GM21390 (cell line): Measurements from ENCODE around the gene SLIT3.
"Not testable (repeated sequence)": the region's sequence is repeated elsewhere in the genome, so short reads cannot be mapped to it uniquely, and the experiment has no call there.

Experiments used
- ATAC-seq: cut with Tn5 transposase; IDR thresholded peaks from one replicate; pipeline ENCODE4 v1.9.1; 2021; ENCODE audit not compliant: unreplicated experiment

The SLIT3 gene

DNA sequence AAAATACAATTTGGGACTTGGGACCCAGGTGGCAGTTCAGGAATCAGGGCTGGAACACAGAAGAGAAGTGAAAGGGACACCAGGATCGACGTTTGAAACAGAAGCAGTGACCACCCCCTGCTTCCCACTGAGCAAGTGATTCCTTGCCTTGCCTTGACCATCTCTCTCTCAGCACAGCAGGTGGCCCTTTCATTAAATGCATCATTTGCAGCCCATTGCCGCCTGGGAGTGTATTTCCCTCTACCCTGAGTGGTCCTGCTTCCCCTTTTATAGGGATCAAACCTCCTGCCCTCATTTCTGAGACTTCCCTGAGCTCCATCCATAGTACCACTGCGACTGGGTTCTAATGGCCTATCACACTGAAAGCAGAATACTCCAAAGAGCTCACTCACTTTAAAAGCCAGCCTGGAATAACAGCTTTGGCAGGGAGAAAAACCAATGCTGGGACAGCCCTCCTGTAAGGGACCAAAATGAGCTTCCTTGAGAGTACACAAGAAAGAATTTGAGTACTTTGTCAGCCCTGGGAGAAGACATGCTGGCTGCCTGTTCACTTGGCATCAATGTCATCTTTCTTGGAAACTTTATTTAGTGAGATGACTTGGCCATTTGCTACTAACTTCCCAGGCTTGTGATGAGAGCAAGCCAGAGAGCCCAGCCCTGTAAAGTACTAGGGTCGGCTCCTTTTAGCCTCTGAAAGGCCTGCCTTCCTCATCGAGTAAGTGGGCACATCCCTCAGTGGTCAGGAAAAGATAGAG is 149.7 kb downstream of the SLIT3 start:
- ATAC-seq = no peak

DNA sequence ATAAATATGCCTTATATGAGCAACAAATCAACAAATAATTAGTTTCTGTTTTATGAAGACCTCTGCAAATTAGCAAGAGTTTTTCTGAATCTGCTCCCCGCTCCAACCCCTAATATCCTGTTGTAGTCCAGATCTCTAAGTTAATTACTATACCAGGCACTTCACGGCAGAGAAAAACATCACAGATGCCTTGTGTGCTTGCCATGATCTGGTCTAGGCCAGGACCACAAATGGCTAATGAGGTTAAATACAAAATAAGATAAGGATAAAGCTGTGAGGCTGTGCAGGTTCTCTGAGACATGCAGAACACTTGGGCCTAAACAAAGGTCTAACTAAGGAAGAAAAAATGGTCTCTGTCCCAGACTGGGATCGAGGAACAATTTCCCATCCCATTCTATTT is 150.8 kb downstream of the SLIT3 start:
- ATAC-seq = no peak

DNA sequence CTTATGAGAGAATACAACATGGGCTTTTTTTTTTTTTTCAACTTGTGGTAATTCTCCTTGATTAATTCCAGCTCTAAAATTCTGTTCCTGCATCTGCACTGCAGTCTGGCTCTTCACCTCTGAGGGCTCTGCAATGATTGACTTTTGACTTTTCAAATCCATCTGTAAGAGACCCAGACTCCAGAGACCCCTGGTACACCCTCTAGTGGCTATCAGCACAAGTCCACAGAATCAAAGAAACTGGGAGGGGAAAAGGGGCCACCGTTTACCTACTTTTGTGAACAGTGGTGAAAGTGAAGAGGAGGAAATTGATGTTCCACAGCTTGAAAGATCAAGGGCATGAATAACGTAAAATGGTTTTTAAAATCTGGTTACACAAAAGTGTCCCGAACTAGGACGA is 151.6 kb downstream of the SLIT3 start:
- ATAC-seq = no peak

DNA sequence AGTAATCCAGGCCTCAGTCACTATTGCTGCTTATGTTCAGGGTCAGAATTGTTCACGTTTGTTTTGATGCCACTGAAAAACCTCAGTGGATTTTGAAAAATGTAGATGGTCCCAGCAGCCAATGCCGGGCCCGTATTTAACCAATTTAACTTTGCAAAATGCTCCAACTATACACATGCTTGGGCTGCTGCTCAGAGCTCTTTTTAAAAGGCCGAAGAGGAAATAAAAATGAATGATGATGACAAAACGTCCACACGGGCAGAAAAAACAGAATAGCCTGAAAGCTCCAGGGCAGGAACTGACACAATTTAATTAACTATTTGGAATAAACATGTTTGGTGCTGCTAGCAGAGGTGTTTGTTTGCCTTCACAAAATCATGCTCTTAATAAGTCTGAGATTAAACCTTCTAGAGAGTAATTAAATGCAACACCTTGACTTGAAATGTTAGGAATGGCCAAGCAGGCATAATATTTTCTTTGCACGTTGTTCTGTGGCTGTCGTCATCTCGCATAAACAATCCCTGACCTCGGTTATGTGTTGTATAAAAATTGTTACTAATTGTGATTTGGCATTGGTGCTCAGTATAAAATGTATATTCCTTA is 152.7 kb downstream of the SLIT3 start:
- ATAC-seq = no peak

DNA sequence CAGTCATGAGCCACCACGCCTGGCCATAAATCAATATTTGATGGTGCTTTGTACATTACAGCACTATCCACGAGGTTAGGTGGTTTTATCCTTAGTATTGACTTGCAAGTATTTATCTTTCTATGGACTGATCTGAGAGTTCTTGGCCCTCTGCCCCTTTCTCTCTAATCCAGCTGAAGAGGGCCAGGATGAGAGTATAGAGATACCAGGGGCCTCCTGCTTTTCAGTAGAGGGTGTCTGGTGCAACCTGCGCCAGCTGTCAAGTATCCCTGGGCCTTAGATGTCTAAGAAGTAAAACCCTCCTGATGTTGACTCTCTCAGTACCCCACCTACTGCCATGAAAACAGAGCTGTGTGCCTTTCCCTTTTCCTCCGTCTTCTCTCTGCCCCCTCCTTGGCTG is 153.4 kb downstream of the SLIT3 start:
- ATAC-seq = no peak

DNA sequence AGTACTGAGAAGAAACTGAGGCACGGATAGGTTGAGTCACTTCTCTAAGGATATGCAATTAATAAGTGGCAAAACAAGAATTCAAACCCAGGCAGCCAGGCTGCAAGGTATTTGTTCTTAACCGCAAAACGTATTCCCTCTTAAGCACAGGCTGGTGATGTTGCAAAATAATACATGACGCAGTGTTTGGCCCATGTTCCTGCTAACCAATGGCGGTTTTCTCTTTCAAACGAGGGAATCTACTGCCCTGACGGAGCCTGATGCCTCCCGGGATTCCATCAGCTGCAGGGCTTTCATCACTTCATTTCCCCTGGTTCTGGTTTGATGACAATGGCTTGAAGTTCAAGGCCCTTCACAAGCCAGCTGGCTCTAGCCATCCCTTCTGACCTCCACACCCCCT is 154.8 kb downstream of the SLIT3 start:
- ATAC-seq = no peak

DNA sequence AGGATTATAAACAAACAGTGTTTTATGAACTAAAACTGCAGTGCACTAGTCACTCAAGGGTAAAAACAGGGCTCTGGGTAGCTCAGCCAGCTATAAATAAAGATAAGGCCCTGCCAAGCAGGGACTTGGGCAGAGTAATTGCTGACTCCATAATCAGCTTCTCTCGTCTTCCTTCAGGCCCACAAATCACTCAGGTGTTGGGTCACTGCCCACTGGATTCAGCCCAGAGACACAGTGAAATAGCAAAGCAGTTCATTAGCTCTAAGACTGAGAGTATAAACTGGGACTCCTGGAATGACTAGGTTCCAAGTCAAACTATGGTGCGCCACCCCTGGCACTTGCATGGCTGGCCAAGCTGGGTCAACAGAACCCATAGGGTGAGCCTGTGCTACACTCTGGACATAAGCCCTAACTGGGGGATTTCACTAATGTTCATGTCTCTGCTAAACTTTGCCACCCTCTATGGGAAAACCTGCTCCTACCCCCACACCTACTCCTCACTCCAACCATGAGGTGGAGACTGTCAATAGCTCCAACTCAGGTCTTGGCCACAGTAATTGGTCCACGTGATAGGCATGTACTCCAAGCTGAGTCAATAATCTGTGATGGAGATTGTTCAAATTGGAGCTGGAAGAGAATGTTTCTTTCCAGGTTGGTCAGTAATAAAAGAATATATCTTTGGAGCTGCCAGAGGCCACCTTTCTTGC is 158.5 kb downstream of the SLIT3 start:
- ATAC-seq = no peak

DNA sequence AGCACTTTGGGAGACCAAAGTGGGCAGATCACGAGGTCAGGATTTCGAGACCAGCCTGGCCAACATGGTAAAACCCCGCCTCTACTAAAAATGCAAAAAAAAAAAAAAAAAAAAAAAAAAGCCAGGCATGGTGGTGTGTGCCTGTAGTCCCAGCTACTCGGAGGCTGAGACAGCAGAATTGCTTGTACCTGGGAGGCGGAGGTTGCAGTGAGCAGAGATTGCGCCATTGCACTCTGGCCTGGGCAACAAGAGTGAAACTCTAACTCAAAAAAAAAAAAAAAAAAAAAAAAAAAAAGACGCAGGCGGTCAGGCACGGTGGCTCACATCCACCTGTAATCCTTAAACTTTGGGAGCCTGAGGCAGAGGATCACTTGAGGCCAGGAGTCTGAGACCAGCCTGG is 160.7 kb downstream of the SLIT3 start:
- not testable (repeated sequence) for ATAC-seq

DNA sequence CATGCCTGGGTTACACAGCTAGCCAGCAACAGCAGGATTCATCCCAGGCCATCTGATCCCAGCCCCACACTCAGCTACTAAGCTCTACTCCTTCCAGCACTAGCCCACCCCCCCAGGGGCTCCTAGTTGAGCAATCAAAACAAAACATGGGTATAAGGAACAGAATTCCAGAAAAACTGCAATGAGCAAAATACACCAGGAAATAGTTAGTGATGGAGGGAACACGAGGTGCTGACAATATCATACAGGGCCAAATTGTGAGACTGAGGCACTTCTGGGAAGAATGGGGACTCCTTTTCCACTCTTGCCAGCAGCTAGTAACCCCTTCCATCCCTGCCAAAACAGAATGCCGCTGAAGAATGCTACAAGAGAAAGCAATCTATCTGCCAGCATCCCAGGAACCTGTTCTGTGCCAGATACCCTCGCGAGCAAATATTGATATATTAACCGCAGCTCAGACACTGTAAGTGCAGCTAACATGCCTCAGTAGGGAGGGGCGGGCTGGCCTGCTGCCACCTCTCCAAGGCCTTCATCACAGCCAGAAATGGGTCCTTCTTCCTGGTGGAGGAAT is 161.4 kb downstream of the SLIT3 start:
- no peak for ATAC-seq

DNA sequence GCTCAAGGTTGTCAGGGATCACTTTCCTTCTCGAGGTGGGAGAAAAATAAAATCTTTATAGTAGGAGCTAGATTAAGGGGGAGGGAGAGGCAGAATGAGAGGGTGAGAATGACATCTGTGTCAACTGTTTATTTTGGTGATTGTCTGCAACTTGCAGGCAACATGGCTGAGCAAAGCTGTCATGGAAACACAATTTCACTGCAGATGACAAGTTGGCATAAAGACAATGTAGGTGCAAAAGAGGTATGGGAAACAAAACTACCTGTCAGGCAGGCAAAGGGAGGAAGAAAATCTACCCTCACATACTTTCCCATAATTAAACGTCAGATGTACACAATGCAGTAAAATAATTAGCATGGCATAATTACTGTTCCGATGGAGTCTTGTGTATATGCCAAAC is 167.4 kb downstream of the SLIT3 start:
- ATAC-seq = no peak

DNA sequence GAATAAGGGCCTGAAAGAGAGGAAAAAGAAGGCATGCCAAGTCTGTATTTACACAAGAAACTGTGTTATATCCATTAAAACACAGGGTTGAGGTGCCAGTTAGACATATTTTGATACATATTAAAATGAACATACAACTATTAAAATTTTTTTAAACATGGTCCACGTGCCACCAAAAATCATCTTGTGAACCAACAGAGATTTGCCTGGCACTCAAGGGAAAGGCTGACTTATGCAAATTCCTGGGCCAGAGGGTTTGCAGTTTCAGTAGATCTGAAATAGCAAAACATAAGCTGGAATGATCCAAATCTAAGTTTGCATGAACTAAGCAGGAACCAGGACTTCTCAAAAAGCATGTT is 168.7 kb downstream of the SLIT3 start:
- ATAC-seq = no peak

DNA sequence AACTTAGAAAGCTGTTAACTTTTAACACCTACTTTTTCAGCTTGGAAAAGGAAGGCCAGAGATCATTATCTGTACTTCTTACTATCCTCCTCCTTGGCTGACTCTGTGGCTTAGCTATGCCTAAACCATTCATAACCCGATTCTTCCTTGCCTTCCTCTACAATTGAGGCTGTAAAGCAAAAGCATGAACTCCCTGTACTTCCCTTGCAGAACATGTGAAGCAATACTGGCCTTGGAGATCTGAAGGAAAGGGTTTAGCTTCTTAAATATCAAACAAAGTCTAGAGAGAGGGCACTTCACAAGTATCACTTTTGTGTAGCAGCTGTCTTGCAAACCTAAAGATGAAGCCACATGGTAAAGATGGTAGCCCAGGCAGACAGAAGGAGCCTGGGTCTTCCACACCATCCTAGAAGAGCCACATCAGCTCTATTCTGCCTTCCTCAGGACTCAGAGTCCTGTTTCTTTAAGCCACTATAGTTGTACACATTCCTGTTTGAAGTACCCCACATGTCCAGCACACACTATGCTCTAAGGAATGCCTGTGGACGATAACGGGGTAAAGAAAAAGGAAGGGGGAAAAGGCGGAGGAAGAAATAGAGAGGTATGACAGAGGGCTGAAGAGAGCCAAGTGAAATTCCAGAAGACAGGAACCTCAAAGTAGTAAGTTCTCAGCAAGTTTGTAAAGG is 169.2 kb downstream of the SLIT3 start:
- no peak for ATAC-seq

DNA sequence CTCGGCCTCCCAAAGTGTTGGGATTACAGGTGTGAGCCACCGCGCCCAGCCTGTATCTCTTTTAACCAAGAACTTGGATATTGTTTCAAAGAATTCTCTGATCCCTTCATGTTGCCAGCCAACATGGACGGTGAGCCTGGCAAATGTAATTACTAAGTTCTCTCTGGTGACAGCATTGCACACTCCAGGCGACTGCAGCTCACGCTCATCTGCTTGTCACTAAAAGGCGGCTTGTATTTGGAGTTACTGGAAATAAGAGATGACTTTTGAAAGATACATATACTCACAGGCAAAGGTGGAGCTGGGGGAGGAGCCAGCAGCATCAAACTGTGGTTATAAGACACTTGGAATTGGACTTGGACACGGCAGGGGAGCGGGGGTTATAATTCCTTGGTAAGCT is 172.3 kb downstream of the SLIT3 start:
- ATAC-seq = no peak

DNA sequence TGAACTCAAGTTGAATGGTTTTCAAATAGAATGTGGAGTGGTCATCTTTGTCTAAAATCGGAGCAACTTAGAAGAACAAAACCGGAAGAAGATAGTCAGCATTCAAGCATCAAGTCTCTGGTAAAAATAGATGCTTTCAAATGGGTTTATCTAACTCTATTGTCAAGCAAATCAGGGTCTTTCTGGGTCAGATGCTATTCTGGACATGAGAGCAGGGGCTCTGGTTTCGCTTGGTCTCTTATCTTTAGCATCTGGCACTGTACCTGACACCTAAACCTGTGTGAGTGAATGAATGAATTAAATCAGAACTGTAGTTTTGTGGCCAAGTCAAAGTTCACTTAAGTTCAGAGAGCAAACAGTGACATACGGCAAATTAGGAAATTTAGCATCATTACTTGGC is 173.5 kb downstream of the SLIT3 start:
- no peak for ATAC-seq

DNA sequence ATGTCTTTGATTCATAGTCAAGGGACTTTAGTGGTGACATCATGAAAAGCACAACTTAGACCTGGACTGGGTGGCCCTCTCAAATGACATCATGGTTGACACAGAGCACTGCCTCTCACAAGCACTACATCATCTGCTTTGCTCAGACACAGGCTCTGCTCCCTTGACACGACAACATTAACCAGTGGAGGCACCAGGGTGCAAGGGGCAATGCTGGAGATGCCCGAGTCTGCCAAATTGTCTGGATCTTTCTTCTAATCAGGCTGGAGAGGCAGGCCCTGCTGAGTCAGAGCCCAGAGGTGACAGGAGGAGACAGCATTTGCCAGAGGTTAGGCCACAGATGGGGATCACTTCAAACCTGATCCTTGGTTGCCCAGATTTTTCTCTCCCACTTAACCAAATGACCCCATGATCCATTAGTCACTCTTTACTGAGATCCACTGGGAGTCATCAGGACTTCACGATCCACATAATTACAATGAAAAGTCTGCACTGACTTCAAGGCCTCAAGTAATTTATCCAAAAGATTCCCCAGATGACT is 174.4 kb downstream of the SLIT3 start:
- no peak for ATAC-seq

DNA sequence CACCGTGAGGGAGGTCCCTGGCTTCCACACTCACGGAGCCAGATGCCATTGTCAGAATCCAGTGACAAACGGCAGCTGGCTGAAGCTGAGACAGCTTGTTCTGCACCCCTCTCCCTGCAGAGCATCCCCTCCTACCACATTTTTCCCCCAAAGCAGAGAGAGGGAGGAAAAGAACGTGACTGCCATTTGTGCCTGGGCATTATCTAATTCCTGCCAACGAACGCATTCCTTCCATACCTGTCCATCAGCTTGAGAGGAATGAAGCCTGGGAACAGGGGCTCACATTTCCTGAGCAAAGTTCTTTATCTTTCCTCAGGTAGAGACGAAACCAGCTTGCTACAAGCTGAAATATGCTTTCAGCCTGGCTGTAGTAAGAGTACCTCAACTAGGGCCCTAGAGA is 175.4 kb downstream of the SLIT3 start:
- ATAC-seq = no peak

DNA sequence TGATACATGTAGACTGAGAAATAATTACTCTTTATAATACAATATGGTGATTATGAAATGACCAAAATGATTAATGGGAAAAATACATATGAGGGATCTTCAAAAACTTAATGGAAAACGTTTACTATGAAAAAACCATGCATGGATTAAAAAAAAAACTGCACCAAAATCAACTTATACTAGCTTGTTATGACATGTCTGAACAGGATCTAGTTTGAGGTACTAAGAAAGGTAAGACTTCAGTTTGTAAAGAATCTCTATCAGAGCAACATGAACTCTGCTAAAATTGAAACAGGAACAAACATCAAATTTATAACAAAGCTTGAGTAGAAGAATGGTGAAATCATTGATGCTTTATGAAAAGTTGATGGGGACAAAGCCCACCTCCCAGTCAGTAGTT is 178.0 kb downstream of the SLIT3 start:
- no peak for ATAC-seq

DNA sequence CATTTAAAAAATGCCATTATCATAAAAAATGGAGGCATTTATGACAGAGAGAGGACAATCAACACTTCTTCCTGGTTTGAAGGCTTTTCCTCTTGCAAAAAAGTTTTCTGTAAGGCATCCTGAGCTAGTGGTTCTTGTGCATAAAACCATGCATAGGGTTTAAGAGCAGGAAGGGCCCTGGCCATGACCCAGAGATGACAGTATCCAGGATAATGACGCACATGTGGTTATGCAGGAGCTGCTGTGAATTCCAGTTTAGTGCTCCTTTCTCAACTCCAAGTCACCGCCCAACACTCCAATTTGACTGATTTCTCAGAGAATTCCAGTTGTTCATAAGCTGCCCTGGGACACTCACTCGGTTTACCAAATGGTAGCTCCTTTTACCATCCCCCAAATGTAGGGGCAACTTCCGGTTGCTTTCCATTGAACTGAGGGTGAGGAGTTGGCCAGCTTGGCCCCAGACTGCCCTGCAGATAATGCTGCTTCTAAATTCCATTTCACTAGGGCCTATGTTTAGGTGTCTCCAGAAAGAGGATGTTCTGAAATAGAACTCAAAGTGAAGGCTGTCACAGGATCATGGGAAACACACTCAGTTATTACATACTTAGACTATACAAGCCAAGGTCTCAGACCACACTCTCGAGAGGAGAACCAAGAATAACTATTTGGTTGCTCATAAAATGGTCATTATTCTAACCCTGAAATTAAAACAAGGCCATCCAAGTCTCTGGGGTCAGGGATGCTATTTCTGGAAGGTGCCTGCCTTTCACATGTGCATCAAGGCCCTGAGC is 179.1 kb downstream of the SLIT3 start:
- ATAC-seq = no peak

DNA sequence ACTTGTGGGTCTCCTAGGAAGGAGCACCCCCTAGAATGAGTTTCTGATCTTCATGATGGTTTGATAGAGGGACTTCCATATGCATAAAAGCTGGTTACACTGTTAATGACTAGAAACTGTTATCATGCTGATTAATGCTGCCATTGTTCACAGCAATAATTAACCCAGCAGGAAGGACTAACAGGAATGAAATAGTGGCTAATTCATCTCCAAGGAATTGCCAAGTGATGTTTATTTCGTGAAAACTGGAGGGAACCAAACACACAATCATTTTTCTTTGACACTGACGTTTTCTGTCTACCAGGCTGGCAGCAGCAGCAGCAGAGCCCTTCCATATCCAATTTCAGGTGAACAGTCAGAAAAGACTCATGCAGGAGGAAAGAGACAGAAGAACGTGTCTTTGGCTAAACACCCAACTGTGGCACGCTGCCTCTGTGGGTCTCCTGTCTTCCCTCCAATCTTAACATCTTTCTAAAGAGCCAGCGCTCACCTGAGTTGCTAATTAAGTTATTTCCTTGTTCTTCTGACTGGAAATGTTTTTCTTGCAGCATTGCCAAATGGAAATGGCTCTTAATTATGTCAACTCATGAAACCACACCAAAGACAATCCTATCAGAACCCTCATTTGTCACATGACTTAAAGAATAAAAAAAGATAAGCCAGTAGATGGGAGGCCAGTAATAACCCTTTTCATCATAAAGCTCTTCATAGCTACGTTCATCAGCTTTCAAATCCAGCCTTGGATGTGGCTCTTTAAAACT is 181.5 kb downstream of the SLIT3 start:
- no peak for ATAC-seq

DNA sequence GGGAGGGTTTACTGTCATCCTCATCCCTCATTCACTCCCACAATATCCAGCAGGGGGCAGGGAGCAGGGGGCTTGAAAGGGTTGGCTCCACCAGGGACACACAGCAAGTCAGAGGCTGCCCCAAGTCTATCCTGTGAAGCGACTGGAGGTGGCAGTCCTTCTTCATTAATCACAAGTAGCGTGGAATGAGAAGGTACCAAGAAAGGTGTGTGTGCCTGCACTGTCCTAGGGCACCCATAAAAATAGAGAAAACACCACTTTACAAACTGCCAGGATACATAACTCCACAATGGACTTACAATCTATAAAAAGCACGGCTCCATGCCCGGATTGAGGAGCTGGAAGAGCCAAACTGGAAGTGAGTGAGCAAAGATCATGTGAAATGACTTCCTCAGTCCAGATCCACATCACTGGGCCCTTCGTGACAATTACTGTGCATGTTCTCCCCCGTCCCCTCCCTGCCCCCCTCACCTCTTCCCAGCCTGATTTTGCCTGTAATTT is 183.9 kb downstream of the SLIT3 start:
- ATAC-seq = no peak
